Measurements from ENCODE around the gene CDH22. TPM values are rescaled to one million over a fixed set of nuclear protein-coding genes. Genes with fewer than 3 reads are reported as not detected.

Gene CDH22
- total RNA-seq, 1 experiment from 2014 or later: 0.11 TPM

GRCh38 chr20:46341074-46342009, 33.0 kb upstream of the CDH22 start:
- Mint-ChIP-seq H3K4me1 (ENCODE audit: low read depth, unreplicated experiment) (no peaks in the 10 kb centered on the region), H3K36me3 (ENCODE audit: insufficient read depth, unreplicated experiment) (no peaks in the 10 kb centered on the region), H3K27me3 (ENCODE audit: insufficient read depth, unreplicated experiment) (peaks cover 27% of the 10 kb centered on the region), H3K9me3 (ENCODE audit: unreplicated experiment) (no peaks in the 10 kb centered on the region), H3K27ac (ENCODE audit: unreplicated experiment) (no peak overlapping the region), H3K4me3 (ENCODE audit: unreplicated experiment) (no peak overlapping the region)
- DNase-seq: no peak
- Histone ChIP-seq H3K4me1 (no peaks in the 10 kb centered on the region), H3K9me3 (no peaks in the 10 kb centered on the region), H3K27me3 (replicated peaks; ENCODE audit: control insufficient read depth, insufficient read depth, low read length) (peaks cover 9% of the 10 kb centered on the region), H3K36me3 (ENCODE audit: control insufficient read depth, insufficient read depth, low read length) (no peaks in the 10 kb centered on the region), H3K4me3 (ENCODE audit: low read depth, low read length) (no peak overlapping the region)
- BruUV-seq (replicated peaks): no TSS peak
- ChIA-PET CTCF (interaction anchor here (0.5 to 1.2 kb wide), 2 partner anchors 34 to 116 kb away, joined by 3 to 5 read pairs; no protein-coding TSS in a partner anchor), POLR2A (interaction anchor here (0.6 kb wide), 1 partner anchor 629 kb away, joined by 4 read pairs; no protein-coding TSS in a partner anchor)
- intact Hi-C loops (cut with micrococcal nuclease; ENCODE audit: unreplicated experiment): no loop called here
- no peak for TF ChIP-seq CTCF (IDR thresholded peaks at IDR 0.05; ENCODE audit: insufficient read depth in 1 of 2, low read depth in 1 of 2, low read length in 1 of 2, severe bottlenecking in 1 of 2, unreplicated experiment in 1 of 2)

GRCh38 chr20:46339037-46339436, 30.7 kb upstream of the CDH22 start:
- TF ChIP-seq CTCF (IDR thresholded peaks at IDR 0.05; ENCODE audit: insufficient read depth in 1 of 2, low read depth in 1 of 2, low read length in 1 of 2, severe bottlenecking in 1 of 2, unreplicated experiment in 1 of 2): no peak
- H3K27ac Mint-ChIP-seq (ENCODE audit: unreplicated experiment): no peak overlapping the region
- H3K9me3 Mint-ChIP-seq (ENCODE audit: unreplicated experiment): no peaks in the 10 kb centered on the region
- Histone ChIP-seq H3K4me3 (ENCODE audit: low read depth, low read length) (no peak overlapping the region), H3K36me3 (ENCODE audit: control insufficient read depth, insufficient read depth, low read length) (no peaks in the 10 kb centered on the region), H3K9me3 (no peaks in the 10 kb centered on the region), H3K4me1 (no peaks in the 10 kb centered on the region), H3K27me3 (replicated peaks; ENCODE audit: control insufficient read depth, insufficient read depth, low read length) (peaks cover 9% of the 10 kb centered on the region)
- H3K36me3 Mint-ChIP-seq (ENCODE audit: insufficient read depth, unreplicated experiment): no peaks in the 10 kb centered on the region
- no peaks in the 10 kb centered on the region for H3K4me1 Mint-ChIP-seq (ENCODE audit: low read depth, unreplicated experiment)
- no peak for DNase-seq
- POLR2A ChIA-PET: no interaction called here
- no TSS peak for BruUV-seq (replicated peaks)
- CTCF ChIA-PET: no interaction called here
- peaks cover 32% of the 10 kb centered on the region for H3K27me3 Mint-ChIP-seq (ENCODE audit: insufficient read depth, unreplicated experiment)
- intact Hi-C loops (cut with micrococcal nuclease; ENCODE audit: unreplicated experiment): loop anchor here (2.0 kb wide), 1 partner anchor 14 kb away; no protein-coding TSS in a partner anchor
- no peak overlapping the region for H3K4me3 Mint-ChIP-seq (ENCODE audit: unreplicated experiment)

- Histone ChIP-seq H3K36me3 (ENCODE audit: control insufficient read depth, insufficient read depth, low read length) (no peaks in the 10 kb centered on the region), H3K27me3 (replicated peaks; ENCODE audit: control insufficient read depth, insufficient read depth, low read length) (peaks cover 5% of the 10 kb centered on the region; the same call in 1 of the 2 replicates), H3K4me3 (ENCODE audit: low read depth, low read length) (no peak overlapping the region), H3K4me1 (no peaks in the 10 kb centered on the region), H3K9me3 (no peaks in the 10 kb centered on the region)
- Mint-ChIP-seq H3K4me1 (ENCODE audit: low read depth, unreplicated experiment) (no peaks in the 10 kb centered on the region), H3K9me3 (ENCODE audit: unreplicated experiment) (no peaks in the 10 kb centered on the region), H3K27me3 (ENCODE audit: insufficient read depth, unreplicated experiment) (peaks cover 29% of the 10 kb centered on the region), H3K27ac (ENCODE audit: unreplicated experiment) (no peak overlapping the region), H3K4me3 (ENCODE audit: unreplicated experiment) (no peak overlapping the region), H3K36me3 (ENCODE audit: insufficient read depth, unreplicated experiment) (no peaks in the 10 kb centered on the region)
- DNase-seq: no peak
- TF ChIP-seq CTCF (IDR thresholded peaks at IDR 0.05; ENCODE audit: insufficient read depth in 1 of 2, low read depth in 1 of 2, low read length in 1 of 2, severe bottlenecking in 1 of 2, unreplicated experiment in 1 of 2): no peak
- CTCF ChIA-PET: no interaction called here
- BruUV-seq (replicated peaks): no TSS peak
- POLR2A ChIA-PET: no interaction called here
- intact Hi-C loops (cut with micrococcal nuclease; ENCODE audit: unreplicated experiment): no loop called here
Observed at GRCh38 chr20:46336735-46337134, 28.4 kb upstream of the CDH22 start.

Data from Caco-2 (cell line).